Bronchial epithelial cell (primary cell): ENCODE results near the gene DHX35. TPM values are rescaled to one million over a fixed set of nuclear protein-coding genes. Genes with fewer than 3 reads are reported as not detected.
A peak's percentile ranks its signal among the peaks of the same experiment; 100 is the strongest.

Source experiments
- DNase-seq: peaks from one replicate; pipeline ENCODE4 v3.0.0-alpha.2; 2010; ENCODE audit warnings: low read depth
- FAIRE-seq: peaks from 2 replicates; lab custom pipeline; 2011; peaks lifted over from hg19 to GRCh38; lab: Jason Lieb, UNC
- H3K27me3 ChIP-seq: 2 replicates; pipeline ENCODE4 v1.5.1; 2011; ENCODE audit warnings: low read length; ENCODE audit not compliant: control insufficient read depth, insufficient read depth
- H3K36me3 ChIP-seq: 2 replicates; pipeline ENCODE4 v1.5.1; 2011; ENCODE audit warnings: low read length; ENCODE audit not compliant: control insufficient read depth, insufficient read depth
- H3K4me3 ChIP-seq: 2 replicates; pipeline ENCODE4 v1.5.1; 2011; ENCODE audit warnings: mild to moderate bottlenecking, low read depth, low read length, control low read depth
- total RNA-seq: library from RNA; depleted of rRNA; stranded (reverse); fragments of >200 nt; gene quantifications from 2 replicates; pipeline ENCODE4 v1.2.1, GENCODE V29; 2014
- TF ChIP-seq, protein P1 (sequence below): IDR thresholded peaks from 2 replicates; pipeline ENCODE4 v1.5.1; 2011; ENCODE audit warnings: mild to moderate bottlenecking, moderate library complexity, low read length, control low read depth, inconsistent platforms; ENCODE audit not compliant: insufficient read depth, severe bottlenecking

Gene DHX35
- total RNA-seq, 1 donor from 2014 or later = 8.2 TPM

- Histone ChIP-seq H3K4me3 (no peak overlapping the region), H3K27me3 (no peaks in the 10 kb centered on the region), H3K36me3 (no peaks in the 10 kb centered on the region)
- FAIRE-seq (no peak), DNase-seq (peak; percentile 30)
- TF ChIP-seq, protein P1, sequence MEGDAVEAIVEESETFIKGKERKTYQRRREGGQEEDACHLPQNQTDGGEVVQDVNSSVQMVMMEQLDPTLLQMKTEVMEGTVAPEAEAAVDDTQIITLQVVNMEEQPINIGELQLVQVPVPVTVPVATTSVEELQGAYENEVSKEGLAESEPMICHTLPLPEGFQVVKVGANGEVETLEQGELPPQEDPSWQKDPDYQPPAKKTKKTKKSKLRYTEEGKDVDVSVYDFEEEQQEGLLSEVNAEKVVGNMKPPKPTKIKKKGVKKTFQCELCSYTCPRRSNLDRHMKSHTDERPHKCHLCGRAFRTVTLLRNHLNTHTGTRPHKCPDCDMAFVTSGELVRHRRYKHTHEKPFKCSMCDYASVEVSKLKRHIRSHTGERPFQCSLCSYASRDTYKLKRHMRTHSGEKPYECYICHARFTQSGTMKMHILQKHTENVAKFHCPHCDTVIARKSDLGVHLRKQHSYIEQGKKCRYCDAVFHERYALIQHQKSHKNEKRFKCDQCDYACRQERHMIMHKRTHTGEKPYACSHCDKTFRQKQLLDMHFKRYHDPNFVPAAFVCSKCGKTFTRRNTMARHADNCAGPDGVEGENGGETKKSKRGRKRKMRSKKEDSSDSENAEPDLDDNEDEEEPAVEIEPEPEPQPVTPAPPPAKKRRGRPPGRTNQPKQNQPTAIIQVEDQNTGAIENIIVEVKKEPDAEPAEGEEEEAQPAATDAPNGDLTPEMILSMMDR = no peak
Observed at GRCh38 chr20:38935285-38935684, 26.9 kb upstream of the DHX35 start.

- H3K27me3 ChIP-seq = no peaks in the 10 kb centered on the region
- DNase-seq (peak; percentile 78), FAIRE-seq (no peak)
- no peaks in the 10 kb centered on the region for H3K36me3 ChIP-seq
- H3K4me3 ChIP-seq = no peak overlapping the region
- TF ChIP-seq, protein P1 = no peak
Observed at GRCh38 chr20:38935967-38936407, 26.2 kb upstream of the DHX35 start.

GRCh38 chr20:38937000-38937399, 25.1 kb upstream of the DHX35 start:
- Histone ChIP-seq H3K36me3 (no peaks in the 10 kb centered on the region), H3K27me3 (no peaks in the 10 kb centered on the region), H3K4me3 (no peak overlapping the region)
- FAIRE-seq (no peak), DNase-seq (no peak)
- TF ChIP-seq, protein P1 = no peak

DNA sequence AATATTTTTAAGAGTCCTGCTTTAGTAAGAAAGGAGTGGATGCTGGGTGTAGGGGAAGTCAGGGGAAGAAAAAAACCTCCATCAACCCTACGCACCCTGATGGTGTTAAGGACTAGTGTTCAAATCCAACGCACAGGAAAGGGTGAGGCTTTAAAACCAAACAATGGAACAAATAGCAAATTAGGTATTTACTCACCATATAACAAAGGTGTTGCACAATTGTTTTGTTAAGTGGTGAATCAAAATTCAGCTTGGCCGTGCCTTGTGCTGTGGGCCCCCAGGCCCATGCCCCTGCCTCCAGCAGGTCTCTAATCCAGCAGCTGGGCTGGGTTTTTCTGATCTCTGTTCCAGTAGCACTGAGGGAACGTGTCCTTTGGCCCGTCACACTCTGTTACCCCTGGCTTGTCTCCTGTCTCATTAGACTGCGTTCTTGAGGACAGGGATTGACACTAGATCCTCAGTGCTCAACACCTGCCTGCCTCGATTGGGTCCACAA, 24.1 kb upstream of the DHX35 start:
- TF ChIP-seq, protein P1 = no peak
- DNase-seq (peak; percentile 53), FAIRE-seq (no peak)
- Histone ChIP-seq H3K36me3 (no peaks in the 10 kb centered on the region), H3K4me3 (no peak overlapping the region), H3K27me3 (no peaks in the 10 kb centered on the region)

DNA sequence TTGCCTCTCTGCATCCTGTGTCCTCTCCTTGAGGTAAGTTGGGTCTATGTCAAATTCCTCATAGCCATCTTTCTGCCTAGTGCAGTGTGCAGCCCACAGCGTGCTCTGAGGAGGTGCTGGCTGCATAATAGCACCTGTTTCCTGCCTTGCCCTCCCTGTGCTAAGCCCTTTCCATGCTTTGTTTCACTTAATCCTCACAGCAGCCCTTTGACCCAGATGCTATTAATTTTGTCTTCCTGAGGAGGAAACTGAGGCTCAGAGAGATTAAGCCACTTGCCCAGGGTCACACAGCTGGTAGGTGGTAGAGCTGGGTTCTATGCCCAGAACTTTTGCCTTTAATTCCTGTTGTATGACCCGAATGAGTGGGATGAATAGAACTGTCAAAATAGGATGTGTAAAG, 22.5 kb upstream of the DHX35 start:
- H3K4me3 ChIP-seq = no peak overlapping the region
- no peak for DNase-seq
- peaks cover 2% of the 10 kb centered on the region for H3K36me3 ChIP-seq
- TF ChIP-seq, protein P1 = no peak
- H3K27me3 ChIP-seq = no peaks in the 10 kb centered on the region
- FAIRE-seq = no peak

- DNase-seq (no peak), FAIRE-seq (no peak)
- Histone ChIP-seq H3K27me3 (no peaks in the 10 kb centered on the region), H3K36me3 (peaks cover 2% of the 10 kb centered on the region), H3K4me3 (no peak overlapping the region)
- TF ChIP-seq, protein P1 = no peak
Observed at GRCh38 chr20:38940644-38941043, 21.5 kb upstream of the DHX35 start.
